HUES6 (cell line): ENCODE results near the gene ATP5PD.
"Not testable (repeated sequence)": the region's sequence is repeated elsewhere in the genome, so short reads cannot be mapped to it uniquely, and the experiment has no call there.

Experiments
- H3K27ac ChIP-seq: 2 replicates; pipeline ENCODE4 v1.7.0; 2013; ENCODE audit warnings: low read depth, mild to moderate bottlenecking, low read length, inconsistent platforms
- H3K27me3 ChIP-seq: 2 replicates; pipeline ENCODE4 v1.6.1; 2013; ENCODE audit warnings: low read length; ENCODE audit not compliant: control insufficient read depth, insufficient read depth
- H3K36me3 ChIP-seq: 2 replicates; pipeline ENCODE4 v1.6.1; 2013; ENCODE audit warnings: low read length; ENCODE audit not compliant: control insufficient read depth, insufficient read depth
- H3K4me1 ChIP-seq: 2 replicates; pipeline ENCODE4 v1.6.1; 2013; ENCODE audit warnings: low read length; ENCODE audit not compliant: control insufficient read depth, insufficient read depth
- H3K4me3 ChIP-seq: 2 replicates; pipeline ENCODE4 v1.5.1; 2013; ENCODE audit warnings: low read depth, low read length
- H3K9ac ChIP-seq: one replicate; pipeline ENCODE4 v1.6.1; 2013; ENCODE audit warnings: mild to moderate bottlenecking, low read length
- H3K9me3 ChIP-seq: 2 replicates; pipeline ENCODE4 v1.6.1; 2013; ENCODE audit warnings: low read depth, low read length; ENCODE audit not compliant: control insufficient read depth, insufficient read depth

Gene ATP5PD

DNA sequence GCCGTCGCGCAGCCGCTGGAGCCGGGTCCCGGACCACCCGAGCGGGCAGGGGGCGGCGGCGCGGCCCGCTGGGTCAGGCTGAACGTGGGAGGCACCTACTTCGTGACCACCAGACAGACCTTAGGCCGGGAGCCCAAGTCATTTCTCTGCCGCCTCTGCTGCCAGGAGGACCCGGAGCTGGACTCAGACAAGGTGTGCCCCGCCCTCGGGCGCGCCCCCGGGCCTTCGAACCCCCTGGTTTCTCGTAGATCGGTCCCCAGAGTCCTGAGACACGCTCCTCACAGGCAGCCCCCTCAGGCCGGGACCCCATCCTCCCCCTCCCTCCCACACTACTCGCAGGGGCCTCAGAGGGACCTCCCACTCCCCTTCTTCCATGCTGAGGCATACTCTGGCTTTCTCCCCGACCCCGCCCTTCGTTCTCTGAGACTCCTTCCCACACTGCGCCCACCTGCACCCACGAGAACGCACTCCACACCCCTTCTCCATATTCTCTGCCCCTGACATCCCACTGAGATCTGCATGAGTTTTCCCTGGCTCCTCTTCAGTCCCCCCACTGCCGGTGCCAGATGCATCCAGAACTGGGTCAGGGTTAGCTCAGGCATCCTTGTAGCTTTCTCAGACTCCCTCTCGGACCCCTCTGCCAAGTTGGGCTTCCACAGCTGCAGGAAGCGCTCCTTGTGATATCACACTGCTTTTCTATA, 779 bp upstream of the ATP5PD start:
- peaks cover 32% of the 10 kb centered on the region for H3K36me3 ChIP-seq
- peak overlapping the region; percentile 86 for H3K4me3 ChIP-seq
- no peaks in the 10 kb centered on the region for H3K9me3 ChIP-seq
- H3K27ac ChIP-seq, result peak overlapping the region; percentile 45; the same call in 1 of the 2 replicates
- H3K4me1 ChIP-seq, result peaks cover 24% of the 10 kb centered on the region
- no peaks in the 10 kb centered on the region for H3K27me3 ChIP-seq
- H3K9ac ChIP-seq, result peak overlapping the region; percentile 89

DNA sequence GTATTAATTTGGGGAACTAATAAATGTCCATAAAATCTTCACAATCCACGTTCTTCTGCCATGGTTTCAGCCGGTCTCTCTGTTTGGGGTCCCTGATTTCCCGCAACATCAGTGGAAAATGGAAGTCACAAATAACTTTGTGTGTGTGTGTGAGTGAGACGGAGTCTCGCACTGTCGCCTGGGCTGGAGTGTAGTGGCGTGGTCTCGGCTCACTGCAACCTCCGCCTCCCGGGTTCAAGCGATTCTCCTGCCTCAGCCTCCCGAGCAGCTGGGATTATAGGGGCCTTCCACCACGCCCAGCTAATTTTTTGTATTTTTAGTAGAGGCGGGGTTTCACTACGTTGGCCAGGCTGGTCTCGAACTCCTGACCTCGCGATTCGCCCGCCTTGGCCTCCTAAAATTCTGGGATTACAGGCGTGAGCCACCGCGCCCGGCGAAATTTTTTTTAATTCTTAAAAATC, 793 bp downstream of the ATP5PD start:
- not testable (repeated sequence) for H3K27me3 ChIP-seq, H3K9me3 ChIP-seq
- peak overlapping the region; percentile 95 for H3K9ac ChIP-seq
- H3K27ac ChIP-seq, result peak overlapping the region; percentile 91
- peaks cover 34% of the 10 kb centered on the region for H3K36me3 ChIP-seq
- H3K4me3 ChIP-seq, result peak overlapping the region; percentile 99
- H3K4me1 ChIP-seq, result peaks cover 36% of the 10 kb centered on the region

DNA sequence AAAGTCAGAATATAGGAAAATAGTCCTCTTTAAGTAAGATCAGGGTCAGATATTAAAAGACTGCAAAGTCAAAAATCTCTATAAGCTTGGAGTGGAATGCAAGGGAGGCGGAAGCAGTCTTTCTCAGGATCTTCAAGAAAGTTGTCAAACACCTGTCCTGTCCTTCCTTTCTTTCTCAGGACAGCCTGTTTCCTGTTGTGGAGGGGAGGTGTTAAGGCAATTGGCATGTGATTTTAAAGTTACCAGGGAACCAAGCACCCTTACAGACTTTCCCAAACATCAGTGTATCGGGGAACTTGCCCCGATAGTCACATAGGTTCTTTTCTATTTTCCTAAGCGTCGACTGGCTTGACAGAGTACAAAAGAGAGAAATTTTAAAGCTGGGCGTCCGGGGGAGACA, 2.1 kb downstream of the ATP5PD start:
- no peaks in the 10 kb centered on the region for H3K9me3 ChIP-seq
- H3K4me3 ChIP-seq, result peak overlapping the region; percentile 44
- peaks cover 36% of the 10 kb centered on the region for H3K4me1 ChIP-seq
- no peaks in the 10 kb centered on the region for H3K27me3 ChIP-seq
- H3K27ac ChIP-seq, result peak overlapping the region; percentile 88; the same call in 1 of the 2 replicates
- H3K36me3 ChIP-seq, result peaks cover 36% of the 10 kb centered on the region
- H3K9ac ChIP-seq, result peak overlapping the region; percentile 77

DNA sequence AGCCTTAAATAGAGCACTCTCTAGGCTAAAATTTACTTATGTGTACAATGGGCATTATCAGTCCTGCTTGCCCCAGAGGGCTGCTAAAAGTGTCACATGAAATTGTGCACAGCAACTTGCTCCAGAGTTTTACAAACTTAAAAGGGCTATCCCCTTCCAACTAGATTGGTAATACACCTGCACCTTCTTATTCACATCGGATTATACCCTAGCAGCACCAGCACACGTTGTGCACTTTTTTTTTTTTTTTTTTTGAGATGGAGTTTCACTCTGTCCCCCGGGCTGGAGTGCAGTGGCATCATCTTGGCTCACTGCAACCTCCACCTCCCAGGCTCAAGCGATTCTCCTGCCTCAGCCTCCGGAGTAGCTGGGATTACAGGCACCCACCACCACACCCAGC, 3.0 kb downstream of the ATP5PD start:
- H3K27me3 ChIP-seq, H3K9me3 ChIP-seq, H3K9ac ChIP-seq, H3K4me3 ChIP-seq: not testable (repeated sequence)
- Histone ChIP-seq H3K4me1 (peaks cover 35% of the 10 kb centered on the region), H3K36me3 (peaks cover 36% of the 10 kb centered on the region), H3K27ac (peak overlapping the region; percentile 39; the same call in 1 of the 2 replicates)

DNA sequence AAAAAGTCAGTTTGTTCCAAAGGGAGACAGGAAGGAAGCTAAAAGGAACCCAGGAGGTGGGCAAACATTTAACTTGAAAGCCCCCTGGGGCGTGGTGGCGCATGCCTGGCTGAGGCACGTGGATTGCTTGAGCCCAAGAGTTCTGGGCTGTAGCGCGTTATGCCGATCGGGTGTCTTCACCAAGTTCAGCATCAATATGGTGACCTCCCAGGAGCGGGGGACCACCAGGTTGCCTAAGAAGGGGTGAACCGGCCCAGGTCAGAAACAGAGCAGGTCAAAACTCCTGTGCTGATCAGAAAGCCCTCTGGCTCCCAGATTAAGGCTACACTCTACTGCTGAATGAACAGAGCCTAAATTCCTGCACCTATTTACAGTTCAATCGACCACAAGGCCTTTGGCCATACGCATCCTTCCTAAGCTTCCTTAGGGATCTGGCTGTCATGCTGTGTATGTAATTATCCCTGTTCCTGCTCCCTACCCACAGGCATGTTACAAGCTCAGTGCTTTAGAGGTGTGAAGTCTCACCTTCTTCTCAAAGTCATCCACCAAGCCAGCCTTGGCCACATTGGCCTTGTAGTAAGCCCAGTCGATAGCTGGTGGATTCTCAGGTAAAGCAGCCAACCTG, 5.0 kb downstream of the ATP5PD start:
- no peaks in the 10 kb centered on the region for H3K9me3 ChIP-seq
- H3K36me3 ChIP-seq, result peaks cover 41% of the 10 kb centered on the region
- H3K4me3 ChIP-seq, result no peak overlapping the region
- H3K9ac ChIP-seq, result no peak overlapping the region
- no peaks in the 10 kb centered on the region for H3K27me3 ChIP-seq
- H3K4me1 ChIP-seq, result peaks cover 29% of the 10 kb centered on the region
- H3K27ac ChIP-seq, result peak overlapping the region; percentile 35; the same call in 1 of the 2 replicates

DNA sequence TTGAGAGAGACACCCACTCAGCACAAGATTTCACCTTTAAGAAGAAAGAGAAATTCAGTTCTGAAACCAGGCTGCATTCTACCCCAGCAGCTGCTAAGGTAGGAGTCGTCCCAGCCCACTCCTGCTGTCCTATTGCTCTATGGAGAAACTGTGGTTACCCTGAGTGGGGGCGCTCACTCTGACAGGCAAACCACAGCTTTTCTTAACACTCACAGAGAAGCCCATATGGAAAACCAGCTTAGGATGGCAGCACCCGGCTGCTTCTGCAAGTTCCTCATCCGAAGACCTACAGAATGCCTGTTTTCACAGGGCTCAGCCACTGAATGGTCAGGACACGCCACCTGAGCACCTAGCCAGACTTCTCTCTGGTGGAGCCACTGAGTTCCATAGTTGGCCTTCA, 7.5 kb downstream of the ATP5PD start:
- H3K36me3 ChIP-seq, result peaks cover 41% of the 10 kb centered on the region
- H3K9me3 ChIP-seq, result no peaks in the 10 kb centered on the region
- H3K4me3 ChIP-seq, result no peak overlapping the region
- no peak overlapping the region for H3K9ac ChIP-seq
- H3K4me1 ChIP-seq, result peaks cover 38% of the 10 kb centered on the region
- H3K27ac ChIP-seq, result no peak overlapping the region
- H3K27me3 ChIP-seq, result no peaks in the 10 kb centered on the region

DNA sequence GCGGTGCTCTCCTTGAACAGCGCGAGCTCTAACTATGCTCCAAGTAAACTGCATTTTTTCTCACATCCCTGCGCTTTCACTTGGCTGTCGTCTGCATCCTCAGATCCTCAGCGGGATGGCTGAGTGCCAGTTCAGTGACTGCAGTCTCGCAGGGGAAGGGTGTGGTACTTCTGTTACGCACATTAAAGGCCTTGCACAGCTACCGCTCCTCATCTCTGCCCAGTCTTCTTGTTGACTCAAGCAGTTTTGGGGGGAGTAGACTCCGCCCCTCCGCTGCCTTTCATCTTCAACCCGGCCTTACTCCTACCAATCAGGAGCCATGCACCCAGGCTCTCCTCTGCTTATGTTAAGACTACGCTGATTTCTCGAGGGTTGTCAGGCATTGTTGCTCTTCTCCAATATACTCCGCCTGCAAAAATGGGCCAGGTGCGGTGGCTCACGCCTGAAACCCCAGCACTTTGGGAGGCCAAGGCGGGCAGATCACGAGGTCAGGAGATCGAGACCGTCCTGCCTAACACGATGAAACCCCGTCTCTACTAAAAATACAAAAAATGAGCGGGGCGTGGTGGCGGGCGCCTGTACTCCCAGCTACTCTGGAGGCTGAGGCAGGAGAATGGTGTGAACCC, 10.0 kb downstream of the ATP5PD start:
- Histone ChIP-seq H3K4me3 (no peak overlapping the region), H3K9ac (peak overlapping the region; percentile 24), H3K4me1 (peaks cover 19% of the 10 kb centered on the region), H3K9me3 (no peaks in the 10 kb centered on the region), H3K27ac (no peak overlapping the region), H3K36me3 (peaks cover 35% of the 10 kb centered on the region), H3K27me3 (no peaks in the 10 kb centered on the region)

DNA sequence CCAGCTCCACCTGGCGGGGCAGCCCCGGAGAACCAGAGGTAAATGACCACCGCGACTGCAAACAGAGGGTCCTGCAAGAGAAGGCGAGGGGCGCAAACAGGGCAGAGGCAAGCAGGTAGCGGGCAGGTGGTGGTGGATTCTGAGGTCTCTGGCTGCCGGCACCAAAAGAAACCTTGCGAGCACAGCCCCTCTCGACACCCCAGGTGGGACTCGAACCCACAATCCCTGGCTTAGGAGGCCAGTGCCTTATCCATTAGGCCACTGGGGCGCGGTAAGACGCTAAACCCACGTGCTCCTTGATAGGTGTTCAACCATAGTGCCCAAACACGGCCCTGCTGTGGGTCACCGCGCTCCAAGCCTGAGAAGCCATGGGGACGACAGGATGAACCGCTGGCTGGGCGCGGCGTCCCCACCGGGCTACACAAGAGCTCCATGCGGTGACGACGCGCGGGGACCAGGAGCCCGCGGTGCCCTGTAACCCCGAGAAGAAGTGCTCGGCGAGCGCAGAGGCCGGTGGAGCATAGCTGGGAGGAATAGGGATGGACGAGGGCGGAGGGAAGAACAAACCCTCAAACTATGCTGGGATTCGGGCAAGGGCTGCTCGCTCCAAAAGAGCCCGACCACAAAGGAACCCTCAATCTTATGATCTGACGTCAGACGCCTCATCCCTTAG, 12.4 kb downstream of the ATP5PD start:
- Histone ChIP-seq H3K36me3 (peaks cover 12% of the 10 kb centered on the region), H3K9me3 (peaks cover 18% of the 10 kb centered on the region), H3K9ac (peak overlapping the region; percentile 93), H3K4me3 (peak overlapping the region; percentile 85), H3K4me1 (peaks cover 14% of the 10 kb centered on the region), H3K27ac (peak overlapping the region; percentile 91), H3K27me3 (no peaks in the 10 kb centered on the region)

DNA sequence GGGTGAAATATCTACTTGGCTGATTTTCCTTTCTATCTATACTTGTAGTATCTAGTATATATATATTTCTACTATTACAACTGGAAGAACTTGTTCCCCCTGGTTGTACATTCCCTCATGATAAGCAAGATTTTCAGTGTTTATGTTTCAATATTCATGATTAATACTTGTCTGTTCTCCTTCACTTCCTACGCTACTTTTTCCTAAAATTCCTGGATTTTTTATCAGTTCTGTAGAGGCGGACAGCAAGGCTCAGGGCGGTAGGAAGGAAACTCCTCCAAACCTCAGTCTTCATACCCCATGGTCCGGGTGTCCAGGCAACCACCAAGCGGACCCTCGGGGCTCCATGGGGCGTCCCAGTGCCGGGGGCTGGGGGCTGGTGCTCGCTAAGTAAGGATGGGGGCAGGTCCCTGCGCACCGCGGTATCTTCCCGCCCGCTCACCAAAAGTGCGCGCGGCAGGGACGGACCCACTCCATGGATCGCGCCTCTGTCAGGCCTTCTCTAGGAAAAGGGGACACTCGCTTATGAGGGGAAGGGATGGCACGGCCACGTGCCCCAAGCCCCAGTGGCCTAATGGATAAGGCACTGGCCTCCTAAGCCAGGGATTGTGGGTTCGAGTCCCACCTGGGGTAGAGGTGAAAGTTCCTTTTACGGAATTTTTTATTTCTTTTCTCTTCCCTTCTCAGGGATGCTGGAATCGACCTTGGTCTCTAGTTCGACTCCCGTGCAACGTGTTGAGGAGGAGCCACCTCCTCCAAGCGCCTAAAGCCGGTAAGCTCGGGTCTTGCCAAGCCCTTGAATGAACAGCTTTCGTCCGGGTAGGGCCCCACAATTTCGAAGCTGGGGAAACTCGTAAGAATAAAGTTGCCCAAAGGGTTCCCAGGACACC, 13.2 kb downstream of the ATP5PD start:
- Histone ChIP-seq H3K27me3 (no peaks in the 10 kb centered on the region), H3K9ac (peak overlapping the region; percentile 93), H3K4me3 (peak overlapping the region; percentile 85), H3K4me1 (peaks cover 14% of the 10 kb centered on the region), H3K27ac (peak overlapping the region; percentile 41; the same call in 1 of the 2 replicates), H3K9me3 (peaks cover 18% of the 10 kb centered on the region), H3K36me3 (peaks cover 4% of the 10 kb centered on the region)

DNA sequence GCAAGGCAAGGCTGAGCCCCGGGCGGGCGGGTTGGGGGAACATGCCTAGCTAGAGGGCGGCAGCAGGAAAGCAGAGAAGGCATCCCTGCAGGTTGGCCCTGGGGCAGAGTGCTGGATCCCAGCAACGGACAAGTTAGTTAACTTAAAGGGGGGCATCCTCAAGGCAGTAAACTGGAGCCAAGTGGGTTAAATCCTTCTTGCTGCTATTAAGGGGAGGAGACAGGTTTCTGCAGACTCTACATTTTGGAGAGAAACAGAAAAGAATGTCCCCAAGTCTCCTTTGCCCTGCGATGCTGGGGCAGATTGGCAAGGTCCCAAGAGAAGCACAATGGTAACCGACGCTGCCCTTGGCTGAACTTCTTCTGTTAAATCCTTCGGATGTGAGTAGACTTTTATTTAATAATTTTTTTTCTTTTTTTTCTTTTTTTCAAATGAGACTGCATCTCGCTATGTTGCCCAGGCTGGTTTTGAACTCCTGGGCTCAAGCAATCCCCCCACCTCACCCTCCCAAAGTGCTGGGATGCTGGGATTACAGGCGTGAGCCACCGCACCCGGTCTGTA, 14.0 kb downstream of the ATP5PD start:
- Histone ChIP-seq H3K9ac (no peak overlapping the region), H3K27ac (no peak overlapping the region), H3K4me3 (peak overlapping the region; percentile 85), H3K4me1 (peaks cover 14% of the 10 kb centered on the region), H3K36me3 (no peaks in the 10 kb centered on the region), H3K9me3 (peaks cover 18% of the 10 kb centered on the region), H3K27me3 (no peaks in the 10 kb centered on the region)
